NB4 (cell line): ENCODE data around the gene SUMF1.

Experiments used
- DNase-seq: peaks from one replicate; pipeline ENCODE4 v3.0.0; 2010; ENCODE audit warnings: low read depth
- H3K4me3 ChIP-seq: one replicate; pipeline ENCODE4 v1.5.1; 2011; ENCODE audit warnings: mild to moderate bottlenecking, low read depth, low read length, moderate library complexity
- MYC ChIP-seq: IDR thresholded peaks from 2 replicates; pipeline ENCODE4 v1.6.1; 2011; ENCODE audit warnings: low read depth, low read length
- POLR2A ChIP-seq: IDR thresholded peaks from 2 replicates; pipeline ENCODE4 v1.6.1; 2011; ENCODE audit warnings: mild to moderate bottlenecking; ENCODE audit not compliant: insufficient read length; ENCODE audit errors: extremely low read depth
- TF ChIP-seq, protein P1 (sequence below): IDR thresholded peaks from 2 replicates; pipeline ENCODE4 v1.6.1; 2011; ENCODE audit warnings: low read depth, low read length
- TF ChIP-seq, protein P2 (sequence below): IDR thresholded peaks from one replicate; pipeline ENCODE4 v1.5.1; 2012; ENCODE audit warnings: low read depth, low read length

SUMF1 gene

DNA sequence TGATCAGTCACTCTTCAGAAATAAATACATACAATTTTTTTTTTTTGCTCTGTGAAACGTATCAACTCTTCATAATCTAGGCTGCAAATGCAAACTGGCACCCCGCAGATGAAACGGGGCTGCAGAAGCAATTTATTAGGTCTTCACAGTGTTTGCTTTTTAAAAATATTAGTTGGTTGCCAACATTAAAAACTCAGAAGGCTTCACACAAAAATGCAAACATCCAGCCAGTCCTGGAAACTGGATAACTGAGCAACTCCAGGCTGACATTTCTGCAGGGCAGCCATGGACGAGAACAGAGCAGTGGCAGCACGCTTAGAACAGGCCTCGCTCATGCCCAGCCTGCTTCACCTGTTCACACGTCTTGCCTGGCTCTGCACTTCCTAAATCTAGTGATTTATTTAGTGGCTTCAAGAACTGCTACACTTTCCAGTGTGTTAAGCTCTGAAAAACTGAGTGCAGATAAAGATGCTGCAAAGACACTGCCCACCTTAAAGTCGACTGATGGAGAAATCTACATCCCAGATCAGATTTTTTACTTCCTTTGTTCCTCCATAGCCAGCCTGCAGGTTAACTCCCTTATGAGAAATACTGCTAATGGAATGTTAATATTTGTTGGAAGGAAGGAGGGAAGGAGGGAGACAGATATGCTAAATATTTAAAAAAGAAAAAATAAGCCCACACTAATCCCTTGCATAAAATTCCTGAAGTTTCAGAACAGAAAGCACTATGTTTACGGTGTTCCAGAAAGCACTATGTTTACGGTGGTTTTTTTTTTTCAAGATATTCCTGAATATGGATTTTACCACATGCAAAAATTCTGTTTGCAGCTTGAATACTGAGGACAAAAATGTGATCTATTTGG is 110.3 kb downstream of the SUMF1 start:
- TF ChIP-seq MYC (no peak), POLR2A (no peak)
- TF ChIP-seq, protein P1, sequence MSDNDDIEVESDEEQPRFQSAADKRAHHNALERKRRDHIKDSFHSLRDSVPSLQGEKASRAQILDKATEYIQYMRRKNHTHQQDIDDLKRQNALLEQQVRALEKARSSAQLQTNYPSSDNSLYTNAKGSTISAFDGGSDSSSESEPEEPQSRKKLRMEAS, result no peak
- TF ChIP-seq, protein P2, sequence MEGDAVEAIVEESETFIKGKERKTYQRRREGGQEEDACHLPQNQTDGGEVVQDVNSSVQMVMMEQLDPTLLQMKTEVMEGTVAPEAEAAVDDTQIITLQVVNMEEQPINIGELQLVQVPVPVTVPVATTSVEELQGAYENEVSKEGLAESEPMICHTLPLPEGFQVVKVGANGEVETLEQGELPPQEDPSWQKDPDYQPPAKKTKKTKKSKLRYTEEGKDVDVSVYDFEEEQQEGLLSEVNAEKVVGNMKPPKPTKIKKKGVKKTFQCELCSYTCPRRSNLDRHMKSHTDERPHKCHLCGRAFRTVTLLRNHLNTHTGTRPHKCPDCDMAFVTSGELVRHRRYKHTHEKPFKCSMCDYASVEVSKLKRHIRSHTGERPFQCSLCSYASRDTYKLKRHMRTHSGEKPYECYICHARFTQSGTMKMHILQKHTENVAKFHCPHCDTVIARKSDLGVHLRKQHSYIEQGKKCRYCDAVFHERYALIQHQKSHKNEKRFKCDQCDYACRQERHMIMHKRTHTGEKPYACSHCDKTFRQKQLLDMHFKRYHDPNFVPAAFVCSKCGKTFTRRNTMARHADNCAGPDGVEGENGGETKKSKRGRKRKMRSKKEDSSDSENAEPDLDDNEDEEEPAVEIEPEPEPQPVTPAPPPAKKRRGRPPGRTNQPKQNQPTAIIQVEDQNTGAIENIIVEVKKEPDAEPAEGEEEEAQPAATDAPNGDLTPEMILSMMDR, result no peak
- no peak for DNase-seq
- H3K4me3 ChIP-seq, result no peak overlapping the region

DNA sequence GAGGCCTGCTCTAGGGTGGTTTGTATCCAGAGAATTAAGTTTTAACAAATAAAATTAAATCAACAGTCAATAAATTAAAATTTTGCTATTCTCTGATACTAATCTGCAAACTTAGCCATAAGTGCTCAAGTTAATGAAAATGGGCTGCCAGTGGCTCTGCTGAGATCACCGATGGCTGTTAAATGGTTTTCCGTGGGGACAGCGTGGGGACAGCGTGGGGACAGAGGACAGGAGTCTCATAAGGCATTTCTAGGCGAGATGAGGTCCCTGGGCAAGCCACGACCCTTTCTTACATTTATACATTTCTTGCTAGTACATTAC is 110.9 kb downstream of the SUMF1 start:
- H3K4me3 ChIP-seq, result no peak overlapping the region
- TF ChIP-seq, protein P1, result no peak
- TF ChIP-seq, protein P2, result no peak
- TF ChIP-seq MYC (no peak), POLR2A (no peak)
- DNase-seq, result no peak

DNA sequence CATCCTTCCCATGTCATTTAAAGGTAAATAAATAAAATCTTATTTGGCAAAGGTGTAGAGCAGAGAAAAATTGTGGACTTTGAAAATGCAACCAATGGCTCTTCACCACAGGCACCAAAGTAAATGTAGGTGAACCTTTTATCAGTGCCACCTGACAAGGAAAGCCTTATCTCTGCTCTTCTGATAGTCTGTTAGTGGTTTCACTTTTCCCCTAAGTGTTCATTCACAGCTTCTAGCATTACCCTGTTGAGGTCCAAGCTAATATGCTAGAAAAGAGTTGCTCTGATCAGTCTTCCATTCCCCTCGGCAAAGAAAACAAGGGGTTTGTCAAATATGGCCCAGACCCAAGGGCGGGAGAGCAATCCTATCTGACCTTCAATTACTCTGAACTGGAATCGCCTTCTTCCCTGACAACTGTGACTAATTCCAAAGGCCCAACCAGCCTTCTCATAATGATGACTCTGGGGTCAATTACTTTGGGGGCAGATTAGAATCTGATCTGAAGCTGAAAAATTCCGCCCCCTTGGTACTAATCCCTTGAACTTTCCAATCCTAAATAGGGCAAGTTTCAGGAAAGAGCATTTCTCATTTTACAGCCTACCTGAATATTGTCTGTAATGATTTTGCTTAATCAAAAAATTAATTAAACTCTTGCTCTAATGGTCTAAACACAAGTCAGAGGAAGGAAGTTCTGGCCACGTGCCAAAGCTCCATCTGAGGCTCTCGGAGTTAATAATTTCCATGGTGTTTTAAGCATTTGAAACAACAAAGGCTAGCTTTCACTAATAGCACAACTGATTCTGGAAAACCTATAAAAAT is 111.5 kb downstream of the SUMF1 start:
- DNase-seq, result no peak
- H3K4me3 ChIP-seq, result no peak overlapping the region
- no peak for TF ChIP-seq MYC
- TF ChIP-seq, protein P1, result no peak
- TF ChIP-seq, protein P2, result no peak
- no peak for TF ChIP-seq POLR2A

DNA sequence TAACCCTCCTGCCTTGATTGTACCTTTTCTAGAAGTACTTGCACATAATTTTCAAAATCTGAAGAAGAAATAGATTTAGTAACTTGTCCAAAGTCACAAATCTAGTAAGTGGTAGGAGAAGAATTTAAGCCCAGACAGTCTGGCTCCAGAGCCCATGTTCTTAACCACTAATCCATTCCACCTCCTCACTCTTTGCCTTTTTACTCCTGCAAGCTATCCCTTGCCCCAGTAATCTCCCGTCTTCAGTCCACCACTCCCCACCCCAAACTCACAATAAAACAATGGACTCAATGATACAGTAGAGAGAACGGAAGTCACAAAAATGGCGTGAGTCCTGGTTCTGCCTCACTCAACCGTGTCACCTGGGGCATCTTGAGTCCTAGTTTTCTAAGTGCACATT is 115.2 kb downstream of the SUMF1 start:
- DNase-seq, result no peak

DNA sequence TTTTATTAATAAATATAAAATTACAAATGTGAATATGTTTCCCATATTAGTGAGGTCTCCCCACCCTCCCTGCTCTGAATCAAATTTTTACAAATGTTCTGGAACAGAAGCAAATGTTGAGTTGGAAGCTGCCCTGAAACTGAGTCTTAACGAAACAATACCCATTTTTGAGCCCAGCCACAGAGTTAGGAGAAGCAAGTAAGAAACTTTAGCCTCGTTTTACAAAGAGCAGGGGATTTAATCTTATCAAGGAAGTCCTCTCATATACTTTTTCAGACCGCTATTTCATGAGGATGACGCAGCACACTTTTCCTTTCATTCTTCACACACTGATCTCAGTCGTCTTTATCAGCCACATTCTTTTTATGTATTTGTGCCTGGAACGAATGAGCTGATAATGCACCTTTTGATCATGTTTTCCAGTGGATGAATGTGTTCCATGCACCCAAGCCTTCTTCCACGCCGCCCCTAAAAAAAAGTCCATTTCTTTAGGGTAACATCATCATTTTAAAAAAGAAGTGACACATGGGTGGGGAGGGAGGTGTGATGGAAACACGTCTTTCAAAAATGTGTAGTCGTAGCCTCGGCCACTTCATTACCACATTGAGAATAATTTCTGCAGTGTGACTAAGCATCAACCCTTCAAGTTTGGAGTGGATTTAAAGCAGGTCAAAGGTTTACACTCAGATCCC is 115.8 kb downstream of the SUMF1 start:
- DNase-seq, result no peak
- no peak overlapping the region for H3K4me3 ChIP-seq
- TF ChIP-seq, protein P2, result no peak
- no peak for TF ChIP-seq MYC

More for the DNA sequence above, 115.2 kb downstream of the SUMF1 start:
- TF ChIP-seq POLR2A (no peak), MYC (no peak)
- TF ChIP-seq, protein P2, result no peak
- TF ChIP-seq, protein P1, result no peak
- H3K4me3 ChIP-seq, result no peak overlapping the region
